Measurements from ENCODE around the gene LGALS4.
"Not testable (repeated sequence)": the region's sequence is repeated elsewhere in the genome, so short reads cannot be mapped to it uniquely, and the experiment has no call there.

LGALS4 gene

DNA sequence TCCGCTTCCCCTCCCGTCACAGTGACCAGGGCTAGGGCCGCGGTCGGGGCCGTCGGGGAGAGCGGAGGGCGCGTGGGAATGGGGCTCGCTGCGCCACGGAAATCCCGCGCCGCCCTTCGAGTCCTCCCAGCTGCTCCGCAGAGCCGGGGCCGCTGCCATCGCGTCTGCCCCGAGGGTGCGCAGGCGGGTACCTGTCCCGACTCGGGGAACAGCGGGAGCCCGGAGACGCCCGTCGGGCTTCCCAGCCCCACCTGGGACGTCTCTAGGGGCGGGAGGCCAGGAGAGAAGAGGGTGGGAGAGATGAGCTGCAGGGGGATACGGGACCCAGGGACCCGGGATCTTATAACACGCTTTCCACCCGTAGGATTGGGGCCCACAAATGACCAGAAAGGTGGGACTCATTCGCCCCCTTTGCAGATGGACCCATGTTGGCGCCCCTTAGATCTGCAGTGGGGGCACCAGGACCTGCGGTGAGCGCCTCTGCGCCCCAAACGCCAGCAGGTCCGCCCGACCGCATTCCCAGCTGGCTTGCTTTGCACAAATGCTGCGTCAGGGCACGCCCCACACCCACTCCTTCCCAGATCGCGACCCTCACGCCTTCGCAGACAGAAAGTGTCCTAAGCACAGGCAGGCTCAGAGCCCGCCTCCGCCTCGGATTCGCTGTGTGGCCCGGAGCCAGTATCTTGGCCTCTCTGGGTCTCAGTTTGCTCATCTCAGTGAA lies 42.4 kb downstream of the LGALS4 start:
- DNase-seq (ENCODE audit: low read depth), result not testable (repeated sequence)

DNA sequence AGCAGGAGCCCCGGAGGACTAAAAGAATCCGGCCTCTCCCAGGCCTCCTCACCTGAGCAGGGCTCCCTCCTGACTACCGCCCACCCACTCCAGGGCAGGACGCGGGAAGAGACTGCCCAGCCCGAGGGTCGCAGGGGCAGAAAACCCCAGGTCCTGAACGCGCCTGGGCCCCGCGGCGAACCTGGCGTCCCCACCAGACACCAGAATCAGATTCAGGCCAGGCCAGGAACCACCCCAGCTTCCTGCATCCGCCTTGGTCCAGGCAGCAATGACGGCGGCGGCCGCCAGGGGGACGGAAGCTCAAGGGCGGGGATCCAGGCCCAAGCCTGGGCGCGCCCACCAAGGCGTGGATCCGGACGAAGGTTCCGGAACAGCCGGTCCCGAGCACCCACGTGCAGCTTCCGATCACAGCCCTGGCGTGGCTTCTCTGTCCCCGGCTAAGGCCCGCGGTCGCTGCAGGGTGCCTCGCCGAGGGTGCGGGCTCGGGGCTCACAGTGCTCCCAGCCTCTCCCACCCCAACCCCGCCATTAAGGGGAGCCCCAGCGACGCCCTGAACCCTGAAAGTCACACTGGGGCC lies 43.0 kb downstream of the LGALS4 start:
- DNase-seq (ENCODE audit: low read depth), result peak; percentile 75

DNA sequence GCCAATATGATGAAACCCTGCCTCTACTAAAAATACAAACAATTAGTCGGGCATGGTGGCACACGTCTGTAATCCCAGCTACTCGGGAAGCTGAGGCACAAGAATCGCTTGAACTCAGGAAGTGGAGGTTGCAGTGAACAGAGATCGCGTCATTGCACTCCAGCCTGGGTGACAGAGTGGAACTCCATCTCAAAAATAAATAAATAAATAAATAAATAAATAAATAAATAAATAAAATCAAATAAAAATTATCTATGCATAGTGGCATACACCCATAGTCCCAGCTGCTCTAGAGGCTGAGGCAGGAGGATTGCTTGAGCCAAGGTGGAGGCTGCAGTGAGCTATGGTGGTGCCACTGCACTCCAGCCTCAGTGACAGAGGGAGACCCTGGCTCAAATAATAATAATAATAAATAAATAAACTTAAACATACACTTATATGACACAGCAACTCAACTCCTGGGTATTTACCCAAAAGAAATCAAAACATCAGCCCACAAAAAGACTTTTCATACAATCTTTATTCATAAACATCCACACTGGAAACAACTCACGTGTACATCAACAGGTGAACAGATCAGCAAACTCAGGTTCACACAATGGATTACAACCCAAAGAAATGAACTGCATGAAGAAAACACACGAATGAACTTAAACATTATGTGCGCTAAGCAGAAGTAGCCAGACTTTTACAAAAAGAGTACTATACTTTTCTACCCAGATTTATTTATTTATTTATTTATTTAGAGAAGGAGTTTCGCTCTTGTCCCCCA lies 46.3 kb downstream of the LGALS4 start:
- DNase-seq (ENCODE audit: low read depth), result no peak

DNA sequence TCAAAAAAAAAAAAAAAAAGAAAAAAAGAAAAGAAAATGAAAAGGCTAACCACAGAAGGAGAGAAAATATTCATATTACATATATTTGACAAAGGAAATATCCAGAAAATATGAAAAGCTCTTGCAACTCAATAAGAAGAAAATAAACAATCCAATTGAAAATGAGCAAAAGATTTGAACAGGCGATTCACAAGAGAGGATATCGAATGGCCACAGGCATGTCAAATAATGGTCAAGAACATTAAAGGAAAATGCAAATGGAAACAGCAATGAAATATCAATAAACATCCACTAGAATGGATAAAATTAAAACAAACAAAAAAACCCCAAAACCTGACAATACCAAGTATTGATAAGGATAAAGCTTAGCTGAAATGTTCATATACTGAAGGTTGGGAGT lies 47.5 kb downstream of the LGALS4 start:
- no peak for DNase-seq (ENCODE audit: low read depth)

DNA sequence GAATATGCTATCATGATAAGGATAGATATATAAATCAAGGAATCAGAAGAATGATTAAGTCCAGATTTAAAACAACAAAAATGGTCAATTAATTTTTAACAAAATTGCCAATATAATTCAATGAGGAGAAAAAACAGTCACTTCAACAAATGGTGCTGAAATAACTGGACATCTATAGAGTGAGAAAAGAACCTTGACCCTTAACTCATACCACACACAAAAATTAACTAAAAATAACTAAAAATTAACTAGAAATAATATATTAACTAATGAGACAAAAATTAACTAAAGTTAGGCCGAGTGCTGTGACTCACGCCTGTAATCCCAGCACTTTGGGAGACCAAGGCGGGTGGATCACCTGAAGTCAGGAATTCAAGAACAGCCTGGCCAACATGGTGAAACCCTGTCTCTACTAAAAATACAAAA lies 48.9 kb downstream of the LGALS4 start:
- no peak for DNase-seq (ENCODE audit: low read depth)

DNA sequence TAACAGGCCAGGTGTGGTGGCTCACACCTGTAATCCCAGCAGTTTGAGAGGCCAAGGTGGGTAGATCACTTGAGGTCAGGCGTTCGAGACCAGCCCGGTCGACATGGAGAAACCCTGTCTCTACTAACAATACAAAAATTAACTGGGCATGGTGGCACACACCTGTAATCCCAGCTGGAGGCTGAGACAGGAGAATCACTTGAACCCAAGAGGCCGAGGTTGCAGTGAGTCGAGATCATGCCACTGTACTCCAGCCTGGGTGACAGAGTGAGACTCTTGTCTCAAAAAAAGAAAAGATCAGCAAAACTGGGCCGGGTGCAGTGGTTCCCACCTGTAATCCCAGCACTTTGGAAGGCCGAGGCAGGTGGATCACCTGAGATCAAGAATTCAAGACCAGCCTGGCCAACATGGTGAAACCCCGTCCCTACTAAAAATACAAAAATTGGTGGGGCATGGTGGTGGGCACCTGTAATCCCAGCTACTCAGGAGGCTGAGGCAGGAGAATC lies 50.8 kb downstream of the LGALS4 start:
- DNase-seq (ENCODE audit: low read depth), result not testable (repeated sequence)

DNA sequence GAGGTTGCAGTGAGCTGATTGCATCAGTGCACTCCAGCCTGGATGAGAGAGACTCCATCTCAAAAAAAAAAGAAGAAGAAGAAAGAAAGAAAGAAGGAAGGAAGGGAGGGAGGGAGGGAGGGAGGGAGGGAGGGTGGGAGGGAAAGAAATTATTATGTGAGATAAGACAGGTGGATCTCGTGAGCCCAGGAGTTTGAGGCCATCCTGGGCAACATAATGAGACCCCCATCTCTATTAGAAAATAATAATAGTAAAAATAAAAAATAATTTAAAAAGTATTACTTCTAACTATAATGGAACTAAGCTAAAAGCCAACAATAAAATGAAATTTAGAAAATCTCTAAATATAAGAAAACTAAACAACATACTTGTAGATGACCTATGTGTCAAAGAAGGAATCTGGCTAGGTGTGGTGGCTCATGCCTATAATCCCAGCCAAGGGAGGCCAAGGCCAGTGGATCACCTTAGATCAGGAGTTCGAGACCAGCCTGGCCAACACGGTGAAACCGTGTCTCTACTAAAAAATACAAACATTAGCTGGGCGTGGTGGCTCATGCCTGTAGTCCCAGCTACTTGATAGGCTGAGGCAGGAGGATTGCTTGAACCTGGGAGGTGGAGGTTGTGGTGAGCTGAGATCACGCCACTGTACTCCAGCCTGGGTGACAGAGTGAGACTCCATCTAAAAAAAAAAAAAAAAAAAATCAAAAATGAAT lies 51.8 kb downstream of the LGALS4 start:
- DNase-seq (ENCODE audit: low read depth), result not testable (repeated sequence)

DNA sequence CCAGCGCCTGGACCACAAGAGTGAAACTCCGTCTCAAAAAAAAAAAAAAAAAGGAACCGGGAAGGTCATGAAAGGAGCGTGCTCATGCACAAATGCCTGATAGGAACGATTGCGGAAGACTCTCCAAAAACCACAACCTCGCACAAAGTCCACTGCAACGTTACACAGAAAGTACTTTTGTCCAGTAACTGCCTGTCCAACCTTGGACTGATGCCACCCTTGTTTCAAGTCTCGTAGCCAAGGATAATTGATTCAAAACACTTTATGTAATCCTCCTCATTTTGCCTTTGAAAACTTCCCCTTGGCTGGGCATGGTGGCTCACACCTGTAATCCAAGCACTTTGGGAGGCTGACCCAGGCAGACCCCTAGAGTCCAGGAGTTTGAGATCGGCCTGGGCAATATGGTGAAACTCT lies 53.1 kb downstream of the LGALS4 start:
- no peak for DNase-seq (ENCODE audit: low read depth)

DNA sequence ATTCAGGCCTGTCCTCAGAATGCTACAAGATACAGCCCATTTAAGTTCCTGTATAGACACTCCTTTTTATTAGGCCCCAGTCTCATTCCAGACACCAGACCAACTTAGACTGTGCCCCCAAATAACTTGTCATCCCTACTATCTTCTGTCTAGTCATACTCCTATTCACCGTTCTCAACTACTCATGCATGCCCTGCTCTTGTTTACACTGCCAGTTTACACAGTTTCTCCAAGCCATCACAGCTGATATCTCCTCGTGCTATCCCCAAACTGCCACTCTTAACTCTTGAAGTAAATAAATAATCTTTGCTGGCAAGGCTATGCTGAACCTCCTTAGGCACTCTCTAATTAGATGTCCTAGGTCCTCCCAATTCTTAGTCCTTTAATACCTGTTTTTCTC lies 58.5 kb downstream of the LGALS4 start:
- DNase-seq (ENCODE audit: low read depth), result not testable (repeated sequence)

DNA sequence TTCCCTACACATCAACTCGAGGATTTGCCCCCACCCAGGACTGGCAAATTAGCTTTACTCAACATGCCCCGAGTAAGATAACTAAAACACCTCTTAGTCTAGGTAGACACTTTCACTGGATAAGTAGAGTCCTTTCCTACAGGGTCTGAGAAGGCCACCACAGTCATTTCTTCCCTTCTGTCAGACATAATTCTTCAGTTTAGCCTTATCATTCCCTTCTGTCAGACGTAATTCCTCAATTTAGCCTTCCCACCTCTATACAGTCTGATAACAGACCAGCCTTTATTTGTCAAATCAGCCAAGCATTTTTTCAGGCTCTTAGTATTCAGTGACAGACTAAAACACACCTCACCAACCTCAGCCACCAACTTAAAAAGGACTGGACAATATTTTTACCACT lies 59.0 kb downstream of the LGALS4 start:
- DNase-seq (ENCODE audit: low read depth), result not testable (repeated sequence)

Measured in stimulated activated CD8-positive, alpha-beta memory T cell treated with anti-CD3 and anti-CD28 coated beads, Interleukin-7, amount 100 ng/mL, for 24 hours (primary cell).